Fibroblast of lung (primary cell): ENCODE measurements around the gene VAC14. TPM values are rescaled to one million over a fixed set of nuclear protein-coding genes. Genes with fewer than 3 reads are reported as not detected.
A peak's percentile ranks its signal among the peaks of the same experiment; 100 is the strongest.

ENCODE experiments used
- DNase-seq, 2 donors: peaks; one replicate each; pipeline versions ENCODE4 v3.0.0 to v3.0.0-alpha.2; 2010; ENCODE audit warnings: low read depth in 2 of 2
- H2AFZ ChIP-seq: 2 replicates; pipeline ENCODE4 v1.5.1; 2012; ENCODE audit warnings: low read length, control low read depth, inconsistent platforms
- H3K27ac ChIP-seq: 2 replicates; pipeline ENCODE4 v1.5.1; 2011; ENCODE audit warnings: low read length, control low read depth; ENCODE audit not compliant: insufficient read depth
- H3K27me3 ChIP-seq: 2 replicates; pipeline ENCODE4 v1.5.1; 2011; ENCODE audit warnings: mild to moderate bottlenecking, low read length; ENCODE audit not compliant: control insufficient read depth, insufficient read depth
- H3K36me3 ChIP-seq: 2 replicates; pipeline ENCODE4 v1.5.1; 2011; ENCODE audit warnings: low read length; ENCODE audit not compliant: control insufficient read depth, insufficient read depth
- H3K4me1 ChIP-seq: 2 replicates; pipeline ENCODE4 v1.5.1; 2011; ENCODE audit warnings: low read length; ENCODE audit not compliant: control insufficient read depth, insufficient read depth; ENCODE audit errors: extremely low read depth
- H3K4me2 ChIP-seq: 2 replicates; pipeline ENCODE4 v1.5.1; 2011; ENCODE audit warnings: low read length, control low read depth; ENCODE audit not compliant: insufficient read depth; ENCODE audit errors: extremely low read depth
- H3K4me3 ChIP-seq, 4 experiments: fragments of 200-600 bp in 1 of 4; sonication (generic) in 1 of 4; replicated peaks in 1 of 4; 2 replicates each; pipeline ENCODE4 v1.5.1; 2011 to 2016; ENCODE audit warnings: low read length in 4 of 4, low read depth in 3 of 4, mild to moderate bottlenecking in 3 of 4, control low read depth in 2 of 4, inconsistent platforms in 1 of 4, mixed read lengths in 1 of 4; ENCODE audit not compliant: insufficient read depth in 1 of 4; ENCODE audit errors: control extremely low read depth in 1 of 4
- H3K79me2 ChIP-seq: 2 replicates; pipeline ENCODE4 v1.5.1; 2012; ENCODE audit warnings: mild to moderate bottlenecking, low read length, inconsistent platforms; ENCODE audit not compliant: control insufficient read depth, insufficient read depth
- H3K9ac ChIP-seq: 2 replicates; pipeline ENCODE4 v1.5.1; 2011; ENCODE audit warnings: mild to moderate bottlenecking, low read length, control low read depth; ENCODE audit not compliant: insufficient read depth
- H3K9me3 ChIP-seq: 2 replicates; pipeline ENCODE4 v1.5.1; 2012; ENCODE audit warnings: low read depth, low read length; ENCODE audit not compliant: control insufficient read depth, insufficient read depth
- H4K20me1 ChIP-seq: 2 replicates; pipeline ENCODE4 v1.5.1; 2011; ENCODE audit warnings: low read length; ENCODE audit not compliant: control insufficient read depth, insufficient read depth; ENCODE audit errors: extremely low read depth
- CTCF ChIP-seq, 2 donors: IDR thresholded peaks in 1 of 2; conservative IDR thresholded peaks in 1 of 2; 1 replicate in 1 of 2; 2 replicates in 1 of 2; pipeline ENCODE4 v1.5.1; 2011 to 2012; ENCODE audit warnings: low read length in 2 of 2, control low read depth in 1 of 2, inconsistent platforms in 1 of 2, low read depth in 1 of 2, mild to moderate bottlenecking in 1 of 2
- EZH2 ChIP-seq: IDR thresholded peaks from 2 replicates; pipeline ENCODE4 v1.5.1; 2012; ENCODE audit warnings: low read length, control low read depth, mild to moderate bottlenecking; ENCODE audit errors: missing control alignments
- polyA plus RNA-seq, 2 donors: library from polyadenylated mRNA; depleted of rRNA in 1 of 2; stranded (reverse) in 1 of 2; unstranded in 1 of 2; fragments of >200 nt; gene quantifications; 2 replicates each; pipeline ENCODE4 v1.2.1, GENCODE V29; 2011 to 2012; ENCODE audit warnings: missing spikeins in 1 of 2
- total RNA-seq: library from RNA; depleted of rRNA; stranded (reverse); fragments of >200 nt; gene quantifications from 2 replicates; pipeline ENCODE4 v1.2.1, GENCODE V29; 2014

The VAC14 gene
- total and polyA plus RNA-seq, 2 donors (not counting 1 experiment from before 2014, with no cell fraction given), result 25.0 to 29.2 TPM

GRCh38 chr16:70656065-70656711 is 144.8 kb downstream of the VAC14 start:
- Histone ChIP-seq H3K4me2 (no peak overlapping the region), H3K9me3 (no peaks in the 10 kb centered on the region), H3K9ac (no peak overlapping the region), H4K20me1 (no peaks in the 10 kb centered on the region), H3K27ac (no peak overlapping the region), H3K79me2 (no peaks in the 10 kb centered on the region), H3K4me1 (peaks cover 5% of the 10 kb centered on the region), H3K36me3 (peaks cover 2% of the 10 kb centered on the region), H3K27me3 (no peaks in the 10 kb centered on the region), H2AFZ (no peak overlapping the region), H3K4me3 (no peak overlapping the region)
- DNase-seq, result no peak
- TF ChIP-seq EZH2 (no peak), CTCF (conservative IDR thresholded peaks at IDR 0.05 in 1 of 2, IDR thresholded peaks at IDR 0.05 in 1 of 2; ENCODE audit: low read depth in 1 of 2, low read length in 2 of 2) (no peak)

DNA sequence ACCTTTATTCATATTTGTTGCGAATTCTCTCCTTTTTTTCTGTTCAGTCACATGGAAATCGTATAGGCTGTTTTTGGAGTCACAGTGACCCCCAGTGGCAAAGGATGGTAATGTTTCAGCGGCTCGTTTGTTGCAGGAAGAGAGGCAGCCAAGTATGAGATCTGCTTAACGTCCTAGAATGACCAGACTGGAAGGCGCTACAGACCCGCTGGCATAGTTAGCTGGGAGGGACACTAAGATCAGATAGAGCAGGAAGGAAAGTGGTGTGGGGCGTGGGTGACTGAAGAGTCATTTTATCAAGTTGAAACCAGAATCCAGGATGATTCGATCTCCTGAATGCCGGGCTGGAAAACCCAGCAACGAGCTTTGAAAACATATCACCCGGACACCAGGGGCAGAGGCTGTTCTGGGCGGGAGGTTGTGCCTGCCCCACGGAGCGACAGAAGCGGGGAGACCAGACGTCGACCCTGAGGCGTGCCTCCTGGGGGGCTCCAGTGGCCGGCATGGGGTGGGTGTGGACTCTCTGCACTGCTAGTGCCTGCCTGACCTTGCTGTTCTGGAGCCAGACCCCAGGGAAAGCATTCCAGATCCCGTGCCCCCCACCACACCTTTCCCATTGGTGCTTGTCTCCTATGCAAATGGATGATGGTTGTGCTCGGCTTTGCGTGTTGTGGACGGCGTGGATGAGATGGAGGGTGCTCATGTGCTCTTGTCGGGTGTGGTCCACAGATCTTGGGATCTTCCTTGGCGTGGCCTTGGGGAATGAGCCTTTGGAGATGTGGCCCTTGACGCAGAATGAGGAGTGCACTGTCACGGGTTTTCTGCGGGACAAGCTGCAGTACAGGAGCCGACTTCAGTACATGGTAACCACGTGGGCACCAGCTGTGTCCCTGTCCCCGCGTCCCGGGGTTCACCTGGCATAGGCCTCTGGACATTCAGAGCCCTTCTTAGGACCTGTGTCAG is 146.9 kb downstream of the VAC14 start:
- DNase-seq, result peak; percentile 70 to 87
- H4K20me1 ChIP-seq, result no peaks in the 10 kb centered on the region
- TF ChIP-seq EZH2 (no peak), CTCF (conservative IDR thresholded peaks at IDR 0.05 in 1 of 2, IDR thresholded peaks at IDR 0.05 in 1 of 2; ENCODE audit: low read depth in 1 of 2, low read length in 2 of 2) (peak; percentile 84 to 87)
- peak overlapping the region; percentile 88 for H2AFZ ChIP-seq
- no peaks in the 10 kb centered on the region for H3K79me2 ChIP-seq
- H3K9me3 ChIP-seq, result no peaks in the 10 kb centered on the region
- peak overlapping the region in 3 of 4 experiments; percentile 16 to 51 (median 38) for H3K4me3 ChIP-seq
- H3K9ac ChIP-seq, result no peak overlapping the region
- H3K27me3 ChIP-seq, result no peaks in the 10 kb centered on the region
- peaks cover 5% of the 10 kb centered on the region for H3K4me1 ChIP-seq
- H3K36me3 ChIP-seq, result no peaks in the 10 kb centered on the region
- no peak overlapping the region for H3K27ac ChIP-seq
- peak overlapping the region; percentile 83 for H3K4me2 ChIP-seq

DNA sequence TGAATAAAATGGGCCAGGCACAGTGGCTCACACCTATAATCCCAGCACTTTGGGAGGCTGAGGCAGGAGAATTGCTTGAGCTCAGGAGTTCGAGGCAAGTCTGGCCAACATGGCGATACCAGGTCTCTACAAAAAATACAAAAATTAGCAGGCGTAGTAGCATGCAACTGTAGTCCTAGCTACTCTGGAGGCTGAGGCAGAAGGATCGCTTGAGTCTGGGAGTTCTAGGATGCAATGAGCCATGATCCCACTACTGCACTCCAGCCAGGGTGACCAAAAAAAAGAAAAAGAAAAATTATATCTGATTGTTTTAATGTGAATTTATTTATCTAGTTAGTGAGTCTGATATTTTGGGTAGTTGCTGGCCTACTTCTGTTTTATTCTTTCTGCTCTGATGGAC is 147.6 kb downstream of the VAC14 start:
- H2AFZ ChIP-seq, result no peak overlapping the region
- TF ChIP-seq CTCF (conservative IDR thresholded peaks at IDR 0.05 in 1 of 2, IDR thresholded peaks at IDR 0.05 in 1 of 2; ENCODE audit: low read depth in 1 of 2, low read length in 2 of 2) (no peak), EZH2 (no peak)

More for the DNA sequence above, 147.6 kb downstream of the VAC14 start:
- Histone ChIP-seq H3K4me1 (peaks cover 5% of the 10 kb centered on the region), H3K4me2 (no peak overlapping the region), H3K27ac (no peak overlapping the region), H3K4me3 (no peak overlapping the region), H3K79me2 (no peaks in the 10 kb centered on the region), H3K36me3 (no peaks in the 10 kb centered on the region), H3K27me3 (no peaks in the 10 kb centered on the region), H4K20me1 (no peaks in the 10 kb centered on the region), H3K9me3 (no peaks in the 10 kb centered on the region), H3K9ac (no peak overlapping the region)
- DNase-seq, result no peak
